Astrocyte of the spinal cord (primary cell): ENCODE data around the gene FBXO42.

ENCODE experiments used
- DNase-seq: peaks from one replicate; pipeline ENCODE4 v3.0.0; 2011; ENCODE audit warnings: low read depth, low spot score
- H3K4me3 ChIP-seq: 2 replicates; pipeline ENCODE4 v1.5.1; 2011; ENCODE audit warnings: low read depth, mild to moderate bottlenecking, low read length, moderate library complexity
- in situ Hi-C: cut with HindIII; loops from 2 replicates; pipeline ENCODE4 v1.10.0; 2017; ENCODE audit warnings: low sequenced_read_pairs
- TF ChIP-seq, protein P1 (sequence below): IDR thresholded peaks from 2 replicates; pipeline ENCODE4 v1.5.1; 2012; ENCODE audit warnings: low read depth, mild to moderate bottlenecking, low read length, inconsistent platforms

FBXO42 gene

DNA sequence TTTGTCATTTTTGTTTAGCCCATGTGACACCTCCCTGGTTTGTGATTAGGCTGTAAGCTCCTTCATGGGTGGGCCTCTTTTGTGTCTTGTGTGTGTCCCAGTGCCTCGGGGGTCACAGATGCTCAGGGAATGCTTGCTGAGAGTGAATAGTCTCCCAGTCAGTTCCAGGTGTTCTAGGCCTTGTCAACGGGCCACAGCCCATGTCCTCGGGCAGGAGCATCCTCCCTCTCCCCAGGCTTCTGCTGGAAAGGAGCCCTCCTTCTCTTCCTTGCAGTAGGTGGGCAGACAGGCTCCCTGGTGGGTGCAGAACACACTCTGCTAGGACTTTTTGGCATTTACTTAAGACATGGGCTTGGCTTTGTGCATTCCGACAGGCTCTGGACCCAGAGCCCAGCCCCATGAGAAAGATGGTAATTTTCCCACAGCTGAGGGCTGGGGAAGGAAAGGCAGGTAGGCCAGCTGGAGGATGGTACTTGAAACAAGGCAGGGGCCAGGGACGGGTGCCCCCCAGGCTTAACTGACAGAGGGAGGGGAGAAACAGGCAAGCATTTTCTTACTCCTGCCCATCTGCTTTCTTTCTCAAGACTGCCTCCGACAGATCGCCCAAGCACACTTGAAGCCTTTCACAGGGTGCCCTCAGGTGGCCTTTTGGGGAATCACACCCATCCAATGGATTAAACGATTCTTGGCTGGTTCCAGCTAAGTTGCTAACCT lies 108.2 kb downstream of the FBXO42 start:
- H3K4me3 ChIP-seq = no peak overlapping the region
- TF ChIP-seq, protein P1, sequence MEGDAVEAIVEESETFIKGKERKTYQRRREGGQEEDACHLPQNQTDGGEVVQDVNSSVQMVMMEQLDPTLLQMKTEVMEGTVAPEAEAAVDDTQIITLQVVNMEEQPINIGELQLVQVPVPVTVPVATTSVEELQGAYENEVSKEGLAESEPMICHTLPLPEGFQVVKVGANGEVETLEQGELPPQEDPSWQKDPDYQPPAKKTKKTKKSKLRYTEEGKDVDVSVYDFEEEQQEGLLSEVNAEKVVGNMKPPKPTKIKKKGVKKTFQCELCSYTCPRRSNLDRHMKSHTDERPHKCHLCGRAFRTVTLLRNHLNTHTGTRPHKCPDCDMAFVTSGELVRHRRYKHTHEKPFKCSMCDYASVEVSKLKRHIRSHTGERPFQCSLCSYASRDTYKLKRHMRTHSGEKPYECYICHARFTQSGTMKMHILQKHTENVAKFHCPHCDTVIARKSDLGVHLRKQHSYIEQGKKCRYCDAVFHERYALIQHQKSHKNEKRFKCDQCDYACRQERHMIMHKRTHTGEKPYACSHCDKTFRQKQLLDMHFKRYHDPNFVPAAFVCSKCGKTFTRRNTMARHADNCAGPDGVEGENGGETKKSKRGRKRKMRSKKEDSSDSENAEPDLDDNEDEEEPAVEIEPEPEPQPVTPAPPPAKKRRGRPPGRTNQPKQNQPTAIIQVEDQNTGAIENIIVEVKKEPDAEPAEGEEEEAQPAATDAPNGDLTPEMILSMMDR = peak; percentile 91
- in situ Hi-C loops = no loop called here
- DNase-seq = peak; percentile 83

DNA sequence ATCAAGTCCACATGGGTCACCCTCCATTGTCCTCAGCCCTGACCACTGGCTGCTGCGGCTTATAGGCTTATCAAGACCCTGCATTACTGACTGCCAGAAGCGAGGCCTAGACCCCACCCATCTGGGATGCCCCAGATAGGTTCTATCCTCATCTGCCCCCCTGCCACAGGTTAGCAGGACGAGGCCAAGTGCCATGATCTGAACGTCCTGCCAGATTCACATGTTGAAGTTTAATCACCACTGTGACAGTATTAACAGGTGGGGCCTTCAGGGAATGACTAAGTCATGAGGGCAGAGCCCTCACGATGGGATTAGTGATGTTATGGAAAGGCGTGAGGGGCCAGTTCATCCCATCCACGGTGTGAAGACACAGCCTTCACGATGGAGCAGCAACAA lies 109.1 kb downstream of the FBXO42 start:
- H3K4me3 ChIP-seq = no peak overlapping the region
- no peak for DNase-seq
- TF ChIP-seq, protein P1 = no peak
- in situ Hi-C loops = no loop called here

DNA sequence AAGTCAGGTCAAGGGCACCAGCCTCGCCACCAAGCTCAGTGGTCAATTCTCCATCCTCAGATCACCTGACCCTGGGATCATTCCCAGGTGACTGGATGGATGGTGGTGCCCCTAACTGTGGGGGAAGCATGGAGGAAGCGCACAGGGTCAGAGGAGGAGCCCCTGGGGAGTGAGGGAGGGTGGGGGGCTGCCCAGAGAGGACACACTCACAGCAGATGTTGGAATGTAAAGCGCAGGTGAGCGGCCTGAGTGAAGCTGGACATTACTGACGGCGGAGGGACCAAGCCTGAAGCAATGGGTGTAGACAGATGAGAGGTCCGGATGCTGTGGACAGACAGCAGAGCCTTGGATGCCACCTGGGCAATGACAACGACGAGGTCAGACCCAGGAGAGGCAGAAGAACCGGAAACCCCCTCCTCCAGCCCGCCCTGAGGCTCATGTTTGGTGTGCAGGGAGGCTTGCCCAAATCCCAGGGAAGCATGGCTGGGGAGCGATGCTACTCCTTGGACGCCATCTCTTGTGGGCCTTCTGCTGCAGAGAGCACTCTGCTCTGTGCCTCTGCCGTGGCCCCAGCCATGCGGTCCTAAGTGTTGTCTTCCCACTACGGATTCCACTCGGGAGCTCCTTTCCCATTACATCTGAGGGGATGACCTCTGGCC lies 109.6 kb downstream of the FBXO42 start:
- in situ Hi-C loops = no loop called here
- DNase-seq = no peak
- no peak overlapping the region for H3K4me3 ChIP-seq
- TF ChIP-seq, protein P1 = no peak

DNA sequence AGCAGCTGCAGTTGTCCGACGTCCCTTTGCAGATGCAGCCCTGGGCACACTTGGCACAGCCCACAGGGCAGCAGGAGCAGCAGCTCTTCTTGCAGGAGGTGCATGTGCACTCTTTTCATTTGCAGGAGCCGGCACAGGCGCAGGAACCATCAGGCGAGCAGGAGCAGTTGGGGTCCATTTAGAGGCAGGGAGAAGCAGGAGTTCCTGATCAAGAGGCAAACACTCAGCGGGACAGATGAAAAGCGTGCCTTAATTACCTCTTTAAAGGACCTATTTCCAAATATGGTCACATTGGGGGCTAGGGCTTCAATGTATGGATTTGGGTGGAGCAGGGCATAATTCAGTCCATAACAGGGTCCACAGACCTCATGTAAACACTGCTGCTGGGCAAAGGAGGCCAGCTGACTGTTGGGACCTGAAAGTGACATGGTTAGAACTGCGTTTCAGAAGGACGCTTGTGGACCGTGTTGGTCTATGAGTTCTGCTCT lies 111.0 kb downstream of the FBXO42 start:
- TF ChIP-seq, protein P1 = no peak
- DNase-seq = no peak

DNA sequence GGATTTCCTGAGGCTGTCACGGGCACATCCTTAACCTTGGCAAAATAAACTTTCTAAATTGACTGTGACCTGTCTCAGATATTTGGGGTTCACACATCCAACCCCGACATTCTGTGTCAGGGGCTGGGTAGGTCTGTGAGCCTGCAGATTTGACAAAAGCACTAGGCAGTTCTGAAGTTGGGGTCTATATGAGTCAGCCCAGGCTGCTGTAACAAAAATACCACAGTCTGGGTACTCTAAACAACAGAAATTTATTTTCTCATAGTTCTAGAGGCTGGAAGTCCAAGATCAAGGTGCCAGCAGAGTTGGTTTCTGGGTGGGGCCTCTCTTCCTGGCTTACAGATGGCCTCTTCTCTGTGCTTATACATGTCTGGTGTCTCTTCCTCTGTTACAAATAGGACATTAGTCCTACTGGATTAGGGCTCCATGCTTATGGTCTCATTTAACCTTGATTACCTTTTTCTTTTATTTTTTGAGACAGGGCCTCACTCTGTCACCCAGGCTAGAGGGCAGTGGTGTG lies 112.2 kb downstream of the FBXO42 start:
- in situ Hi-C loops = no loop called here
- TF ChIP-seq, protein P1 = no peak
- DNase-seq = no peak
- H3K4me3 ChIP-seq = no peak overlapping the region

More for the DNA sequence above, 111.0 kb downstream of the FBXO42 start:
- H3K4me3 ChIP-seq = no peak overlapping the region
- in situ Hi-C loops = no loop called here

DNA sequence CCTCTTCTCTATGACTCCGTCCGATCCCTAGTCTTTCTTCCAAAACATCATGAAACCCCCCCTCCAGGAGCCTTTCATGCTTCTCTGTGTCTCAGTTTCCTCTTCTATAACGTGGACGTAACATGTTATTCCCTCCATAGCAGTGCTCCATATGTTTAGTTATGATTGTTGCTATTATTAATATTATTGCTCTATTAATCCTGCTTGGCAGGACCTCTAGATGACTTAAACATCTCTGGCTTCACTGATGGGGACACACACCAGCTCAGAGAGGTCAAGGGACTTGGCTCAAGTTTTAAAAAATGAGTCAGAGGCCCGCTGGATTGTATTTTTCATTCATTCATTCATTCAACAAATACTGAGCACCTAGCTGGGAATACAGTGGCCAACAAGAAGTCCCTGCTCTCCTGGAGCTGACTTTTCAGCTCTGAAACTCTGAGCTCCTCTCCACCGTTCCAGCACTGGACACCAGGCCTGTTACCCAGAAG lies 114.9 kb downstream of the FBXO42 start:
- H3K4me3 ChIP-seq = peak overlapping the region; percentile 67
- TF ChIP-seq, protein P1 = no peak
- in situ Hi-C loops = no loop called here
- no peak for DNase-seq
